IMR-90 (cell line): ENCODE measurements around the gene PLA2G3. TPM values are rescaled to one million over a fixed set of nuclear protein-coding genes. Genes with fewer than 3 reads are reported as not detected.

Source experiments
- ATAC-seq: fragments of 200-7000 bp; cut with Tn5 transposase; 2 replicates; pipeline ENCODE4 v1.9.1; 2020; ENCODE audit warnings: low read depth, mild to moderate bottlenecking, moderate library complexity
- BruUV-seq: library from RNA; stranded (reverse); fragments of 400-500 nt; replicated peaks from 2 replicates; lab custom pipeline; 2021; lab: Mats Ljungman, UMichigan
- CTCF ChIA-PET: fragments of 300-600 bp; formaldehyde crosslinking; extraction: SDS; loops from one replicate; lab custom pipeline; 2021; ENCODE audit warnings: antibody characterized with exemption; lab: Yijun Ruan, JAX
- POLR2A ChIA-PET: fragments of 300-600 bp; sonication (Branson Sonifier 250); formaldehyde crosslinking; loops from one replicate; lab custom pipeline; 2022; ENCODE audit warnings: antibody characterized with exemption; ENCODE audit not compliant: unreplicated experiment; lab: Charles Lee
- DNase-seq: peaks from one replicate; pipeline ENCODE4 v3.0.0; 2013
- H2AFZ ChIP-seq: replicated peaks from 2 replicates; pipeline ENCODE3; 2013; ENCODE audit warnings: low read length, mild to moderate bottlenecking; ENCODE audit not compliant: poor library complexity
- H2AK5ac ChIP-seq: 2 replicates; pipeline ENCODE4 v1.6.1; 2013; ENCODE audit warnings: low read depth, low read length, inconsistent platforms
- H2AK9ac ChIP-seq: replicated peaks from 2 replicates; pipeline ENCODE3; 2013; ENCODE audit warnings: mild to moderate bottlenecking, low read depth, low read length, moderate library complexity; ENCODE audit not compliant: poor library complexity
- H2BK120ac ChIP-seq: 2 replicates; pipeline ENCODE4 v1.6.1; 2013; ENCODE audit warnings: low read depth, low read length, inconsistent platforms
- H2BK15ac ChIP-seq: 3 replicates; pipeline ENCODE4 v1.6.1; 2013; ENCODE audit warnings: low read depth, low read length, inconsistent platforms
- H2BK20ac ChIP-seq: 2 replicates; pipeline ENCODE4 v1.6.1; 2013; ENCODE audit warnings: low read depth, mild to moderate bottlenecking, inconsistent platforms, low read length, moderate library complexity
- H2BK5ac ChIP-seq: 2 replicates; pipeline ENCODE4 v1.6.1; 2013; ENCODE audit warnings: mild to moderate bottlenecking, low read depth, low read length, inconsistent platforms; ENCODE audit not compliant: poor library complexity, severe bottlenecking
- H3K14ac ChIP-seq: replicated peaks from 2 replicates; pipeline ENCODE4 v1.6.1; 2013; ENCODE audit warnings: low read depth, low read length, inconsistent platforms
- H3K18ac ChIP-seq: 2 replicates; pipeline ENCODE4 v1.6.1; 2013; ENCODE audit warnings: low read depth, low read length, control low read depth
- H3K23ac ChIP-seq: 2 replicates; pipeline ENCODE4 v1.6.1; 2013; ENCODE audit warnings: low read depth, low read length, inconsistent platforms
- H3K27ac ChIP-seq: 2 replicates; pipeline ENCODE4 v1.5.1; 2013; ENCODE audit warnings: mild to moderate bottlenecking, control low read depth, low read length; ENCODE audit not compliant: insufficient read depth
- H3K27me3 ChIP-seq: 2 replicates; pipeline ENCODE4 v1.6.1; 2013; ENCODE audit warnings: low read length; ENCODE audit not compliant: control insufficient read depth, insufficient read depth
- H3K36me3 ChIP-seq: 2 replicates; pipeline ENCODE4 v1.6.1; 2013; ENCODE audit warnings: low read length, mixed read lengths; ENCODE audit not compliant: control insufficient read depth, insufficient read depth
- H3K4ac ChIP-seq: 2 replicates; pipeline ENCODE4 v1.6.1; 2013; ENCODE audit warnings: low read depth, low read length, inconsistent platforms
- H3K4me1 ChIP-seq: 2 replicates; pipeline ENCODE4 v1.6.1; 2013; ENCODE audit warnings: low read length, mixed read lengths; ENCODE audit not compliant: control insufficient read depth, insufficient read depth
- H3K4me2 ChIP-seq: 2 replicates; pipeline ENCODE4 v1.6.1; 2013; ENCODE audit warnings: low read depth, mild to moderate bottlenecking, control low read depth, low read length, moderate library complexity
- H3K4me3 ChIP-seq: 2 replicates; pipeline ENCODE4 v1.5.1; 2013; ENCODE audit warnings: low read depth, mild to moderate bottlenecking, control low read depth, low read length, moderate library complexity; ENCODE audit not compliant: insufficient read depth
- H3K56ac ChIP-seq: 2 replicates; pipeline ENCODE4 v1.6.1; 2013; ENCODE audit warnings: low read length, inconsistent platforms; ENCODE audit not compliant: insufficient read depth; ENCODE audit errors: extremely low read depth
- H3K79me1 ChIP-seq, 2 experiments: 2 replicates each; pipeline ENCODE4 v1.6.1; 2013; ENCODE audit warnings: low read length in 2 of 2, inconsistent platforms in 1 of 2, low read depth in 1 of 2
- H3K9ac ChIP-seq: 2 replicates; pipeline ENCODE4 v1.6.1; 2013; ENCODE audit warnings: low read depth, low read length, control low read depth
- H3K9me1 ChIP-seq: 2 replicates; pipeline ENCODE4 v1.6.1; 2013; ENCODE audit warnings: low read length, inconsistent platforms; ENCODE audit not compliant: insufficient read depth
- H3K9me3 ChIP-seq: 2 replicates; pipeline ENCODE4 v1.6.1; 2013; ENCODE audit warnings: low read length; ENCODE audit not compliant: control insufficient read depth, insufficient read depth
- H4K20me1 ChIP-seq: 2 replicates; pipeline ENCODE4 v1.6.1; 2013; ENCODE audit warnings: low read length, inconsistent platforms; ENCODE audit not compliant: insufficient read depth
- H4K5ac ChIP-seq: 2 replicates; pipeline ENCODE4 v1.6.1; 2013; ENCODE audit warnings: mild to moderate bottlenecking, low read depth, low read length, control low read depth
- H4K8ac ChIP-seq, 2 experiments: 2 replicates each; pipeline ENCODE4 v1.6.1; 2013; ENCODE audit warnings: low read depth in 2 of 2, low read length in 2 of 2, control low read depth in 1 of 2, inconsistent platforms in 1 of 2
- H4K91ac ChIP-seq: 2 replicates; pipeline ENCODE4 v1.6.1; 2013; ENCODE audit warnings: low read depth, low read length, inconsistent platforms; ENCODE audit not compliant: insufficient read depth
- CEBPB ChIP-seq: IDR thresholded peaks from 2 replicates; pipeline ENCODE4 v1.6.1; 2012; ENCODE audit warnings: low read depth, low read length, improper control_type of control experiment
- CHD1 ChIP-seq: IDR thresholded peaks from 2 replicates; pipeline ENCODE4 v1.6.1; 2012; ENCODE audit warnings: low read depth, low read length, improper control_type of control experiment
- MAFK ChIP-seq: IDR thresholded peaks from 2 replicates; pipeline ENCODE4 v1.6.1; 2012; ENCODE audit warnings: low read depth, low read length, improper control_type of control experiment
- MAZ ChIP-seq: IDR thresholded peaks from 2 replicates; pipeline ENCODE4 v1.6.1; 2012; ENCODE audit warnings: low read depth, mild to moderate bottlenecking, low read length, improper control_type of control experiment, moderate library complexity, borderline replicate concordance
- POLR2A ChIP-seq: IDR thresholded peaks from 2 replicates; pipeline ENCODE4 v1.6.1; 2012; ENCODE audit warnings: mild to moderate bottlenecking, low read depth, low read length
- RAD21 ChIP-seq: IDR thresholded peaks from 2 replicates; pipeline ENCODE4 v1.6.1; 2012; ENCODE audit warnings: low read length, improper control_type of control experiment
- RCOR1 ChIP-seq: IDR thresholded peaks from 2 replicates; pipeline ENCODE4 v1.6.1; 2012; ENCODE audit warnings: mild to moderate bottlenecking, low read length, improper control_type of control experiment; ENCODE audit not compliant: insufficient replicate concordance
- RFX5 ChIP-seq: IDR thresholded peaks from 2 replicates; pipeline ENCODE4 v1.8.0; 2012; ENCODE audit warnings: low read depth, mild to moderate bottlenecking, low read length, moderate library complexity
- WGBS, 2 experiments: methylation state at CpG; one replicate each; pipeline versions ENCODE4 v1.1.5 to v1.1.7; 2013; ENCODE audit warnings: missing lambda C conversion rate in 2 of 2; ENCODE audit not compliant: insufficient read length in 1 of 2; ENCODE audit errors: extremely low coverage in 2 of 2; 5-methylcytosine and 5-hydroxymethylcytosine counted together
- dilution Hi-C: fragments of 300-500 bp; cut with HindIII; formaldehyde crosslinking; loops from one replicate; pipeline ENCODE4 v1.14.3; 2018; ENCODE audit warnings: low sequenced_read_pairs; ENCODE audit not compliant: unreplicated experiment
- in situ Hi-C: fragments of 300-500 bp; cut with MboI; formaldehyde crosslinking; loops from 3 replicates; pipeline ENCODE4 v1.14.3; 2019; ENCODE audit warnings: low sequenced_read_pairs, inconsistent platforms, mixed read lengths
- intact Hi-C: fragments of 100-400 bp; cut with micrococcal nuclease; formaldehyde crosslinking; loops from 2 replicates; pipeline ENCODE4 v1.10.0; 2022
- polyA plus RNA-seq, 3 experiments: library from polyadenylated mRNA; depleted of rRNA; stranded (reverse); fragments of >200 nt; gene quantifications; 2 replicates each; pipeline ENCODE4 v1.2.3, GENCODE V29; 2012; ENCODE audit warnings: low replicate concordance in 1 of 3
- total RNA-seq: library from RNA; depleted of rRNA; stranded (reverse); fragments of >200 nt; gene quantifications from 2 replicates; pipeline ENCODE4 v1.2.3, GENCODE V29; 2012

PLA2G3 gene
- total and polyA plus RNA-seq, 2 of the 4 experiments (the other 2 are of a cell fraction), result under 0.01 to 0.12 TPM

DNA sequence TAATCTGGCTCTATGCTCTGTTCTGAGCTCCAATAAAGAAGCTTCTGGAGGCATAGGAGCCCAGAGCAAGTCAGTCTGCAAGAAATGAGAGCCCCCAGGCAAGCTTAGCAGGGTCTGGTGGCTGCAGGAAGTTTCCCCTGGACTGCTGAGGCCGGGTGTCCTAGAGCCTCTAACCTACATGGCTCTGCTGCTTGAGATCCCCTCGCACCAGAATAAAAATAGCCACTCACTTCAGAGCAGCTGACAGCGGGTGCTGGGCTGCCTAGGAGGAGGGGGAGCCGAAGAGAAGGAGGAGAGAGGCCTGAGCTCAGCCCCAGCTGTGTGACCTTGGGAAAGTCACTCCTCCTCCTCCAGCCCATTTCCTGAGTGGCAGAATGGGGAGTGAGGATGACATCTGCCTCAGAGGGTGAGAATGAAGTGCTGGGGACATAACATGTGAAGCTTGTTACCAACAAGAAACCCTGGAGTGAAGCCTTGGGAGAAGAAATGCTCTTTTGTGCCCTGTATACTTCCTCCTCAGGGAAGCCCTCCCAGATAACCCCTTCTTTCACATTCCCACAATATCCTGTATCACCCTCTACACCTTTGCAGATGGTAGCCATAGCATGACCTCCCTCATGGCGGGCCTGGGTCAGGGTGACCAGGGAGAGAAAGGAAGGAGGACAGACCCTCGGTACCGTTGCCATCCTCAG lies 21.1 kb downstream of the PLA2G3 start:
- H3K27me3 ChIP-seq, result no peaks in the 10 kb centered on the region
- no peak overlapping the region for H4K5ac ChIP-seq
- no peak overlapping the region for H3K4me2 ChIP-seq
- no peak overlapping the region for H2BK15ac ChIP-seq
- no peak overlapping the region for H4K91ac ChIP-seq
- BruUV-seq, result no TSS peak
- ATAC-seq, result no peak
- no peak overlapping the region for H3K9ac ChIP-seq
- no peak overlapping the region for H3K23ac ChIP-seq
- H3K18ac ChIP-seq, result no peak overlapping the region
- in situ Hi-C loops (loop anchor here (10.0 kb wide), 1 partner anchor 116 kb away; no protein-coding TSS in a partner anchor), intact Hi-C loops (no loop called here), dilution Hi-C loops (no loop called here)
- H4K20me1 ChIP-seq, result no peaks in the 10 kb centered on the region
- no peak overlapping the region for H3K4me3 ChIP-seq
- peaks cover 5% of the 10 kb centered on the region for H3K4me1 ChIP-seq
- H3K79me1 ChIP-seq, result peaks cover 0 to 4% of the 10 kb centered on the region in 2 experiments; a peak in 1 of 4 replicates
- H3K14ac ChIP-seq, result no peak overlapping the region
- no peak overlapping the region for H3K4ac ChIP-seq
- H4K8ac ChIP-seq, result no peak overlapping the region
- H2BK5ac ChIP-seq, result no peak overlapping the region
- TF ChIP-seq POLR2A (no peak), MAFK (no peak), RCOR1 (no peak), CHD1 (no peak), RFX5 (no peak), MAZ (no peak), RAD21 (no peak), CEBPB (no peak)
- DNase-seq, result no peak
- H2AK5ac ChIP-seq, result no peak overlapping the region
- H2AFZ ChIP-seq, result no peak overlapping the region
- H3K9me3 ChIP-seq, result no peaks in the 10 kb centered on the region
- no peaks in the 10 kb centered on the region for H3K36me3 ChIP-seq
- no peak overlapping the region for H3K56ac ChIP-seq
- H2BK20ac ChIP-seq, result no peak overlapping the region
- no peak overlapping the region for H2AK9ac ChIP-seq
- no peak overlapping the region for H2BK120ac ChIP-seq
- no peak overlapping the region for H3K27ac ChIP-seq
- POLR2A ChIA-PET, result no interaction called here
- H3K9me1 ChIP-seq, result no peaks in the 10 kb centered on the region; the same call in 1 of the 2 replicates
- WGBS, 2 experiments, result no CpG with 5 or more reads among the region's 7 CpGs
- CTCF ChIA-PET, result interaction anchor here (0.8 kb wide), 1 partner anchor 12 kb away, joined by 3 read pairs; the partner anchor contains the start of gene SELENOM
